Transverse colon (tissue), 4 donors: ENCODE measurements around the gene LRP5.

Experiments used
- EP300 ChIP-seq: sonication (generic); formaldehyde crosslinking; IDR thresholded peaks from one replicate; pipeline ENCODE4 v1.6.1; 2017; ENCODE audit warnings: antibody characterized with exemption, low read depth
- POLR2A ChIP-seq: fragments of 450-650 bp; IDR thresholded peaks from one replicate; pipeline ENCODE4 v1.6.1; 2016; ENCODE audit warnings: antibody characterized with exemption, mild to moderate bottlenecking, moderate library complexity
- POLR2AphosphoS5 ChIP-seq, 3 donors: sonication (generic); formaldehyde crosslinking; IDR thresholded peaks; one replicate each; pipeline ENCODE4 v1.6.1; 2016; ENCODE audit warnings: antibody characterized with exemption in 3 of 3
- TF ChIP-seq, protein P1 (sequence below), 5 experiments: fragments of 200-600 bp in 3 of 5; fragments of 450-650 bp in 2 of 5; sonication (generic) in 3 of 5; IDR thresholded peaks; 1 replicate in 2 of 5; 2 replicates in 3 of 5; pipeline ENCODE4 v1.5.1; 2016 to 2017; ENCODE audit warnings: antibody characterized with exemption in 5 of 5, inconsistent platforms in 3 of 5, mild to moderate bottlenecking in 2 of 5, moderate library complexity in 1 of 5

DNA sequence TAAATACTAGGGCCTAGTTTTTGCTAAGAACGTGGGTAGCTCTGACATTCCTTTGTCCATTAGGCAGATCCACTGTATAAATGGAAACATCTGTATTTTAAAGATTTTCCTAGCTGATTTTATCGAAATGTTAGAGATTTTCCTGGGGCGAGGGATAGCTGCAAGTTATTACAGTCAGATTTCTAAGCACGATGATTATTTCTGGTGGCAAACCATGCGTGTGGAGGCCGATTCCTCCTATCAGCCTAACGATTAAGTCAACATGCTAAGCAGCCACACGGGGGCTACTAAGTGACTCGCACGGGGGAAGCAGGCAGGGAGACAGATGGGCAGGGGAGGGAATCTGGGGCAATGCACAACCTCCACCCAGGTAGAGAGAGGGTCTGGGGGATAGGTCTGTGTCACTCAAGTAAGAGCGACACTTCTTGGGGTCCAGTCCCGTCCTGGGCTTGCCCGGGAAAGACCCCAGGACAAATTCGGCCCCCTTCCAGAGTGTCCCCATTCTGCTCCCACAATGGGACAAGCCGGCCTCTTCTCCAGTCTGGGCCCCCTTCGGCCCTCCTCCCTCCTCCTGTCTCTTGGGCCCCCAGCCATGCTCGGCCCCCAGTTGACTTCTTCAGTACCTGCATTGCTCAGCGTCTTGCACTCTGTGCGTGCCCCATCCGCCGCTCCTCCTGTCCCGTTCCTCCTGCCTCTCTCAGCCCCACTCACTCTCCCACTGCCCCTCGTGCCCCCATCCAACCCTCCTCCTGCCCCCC lies 41.2 kb upstream of the LRP5 start:
- TF ChIP-seq POLR2A = no peak
- TF ChIP-seq, protein P1, sequence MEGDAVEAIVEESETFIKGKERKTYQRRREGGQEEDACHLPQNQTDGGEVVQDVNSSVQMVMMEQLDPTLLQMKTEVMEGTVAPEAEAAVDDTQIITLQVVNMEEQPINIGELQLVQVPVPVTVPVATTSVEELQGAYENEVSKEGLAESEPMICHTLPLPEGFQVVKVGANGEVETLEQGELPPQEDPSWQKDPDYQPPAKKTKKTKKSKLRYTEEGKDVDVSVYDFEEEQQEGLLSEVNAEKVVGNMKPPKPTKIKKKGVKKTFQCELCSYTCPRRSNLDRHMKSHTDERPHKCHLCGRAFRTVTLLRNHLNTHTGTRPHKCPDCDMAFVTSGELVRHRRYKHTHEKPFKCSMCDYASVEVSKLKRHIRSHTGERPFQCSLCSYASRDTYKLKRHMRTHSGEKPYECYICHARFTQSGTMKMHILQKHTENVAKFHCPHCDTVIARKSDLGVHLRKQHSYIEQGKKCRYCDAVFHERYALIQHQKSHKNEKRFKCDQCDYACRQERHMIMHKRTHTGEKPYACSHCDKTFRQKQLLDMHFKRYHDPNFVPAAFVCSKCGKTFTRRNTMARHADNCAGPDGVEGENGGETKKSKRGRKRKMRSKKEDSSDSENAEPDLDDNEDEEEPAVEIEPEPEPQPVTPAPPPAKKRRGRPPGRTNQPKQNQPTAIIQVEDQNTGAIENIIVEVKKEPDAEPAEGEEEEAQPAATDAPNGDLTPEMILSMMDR (IDR thresholded peaks at IDR 0.05) = peak; percentile 31 to 68 (median 49)
- no peak for TF ChIP-seq POLR2AphosphoS5 (IDR thresholded peaks at IDR 0.05)
- no peak for TF ChIP-seq EP300
